Erythroblast (primary cell): Measurements from ENCODE around the gene ZSWIM7.

Experiments used
- GATA1 ChIP-seq: IDR thresholded peaks from 2 replicates; pipeline ENCODE4 v1.6.1; 2011; ENCODE audit warnings: low read depth, mild to moderate bottlenecking, control low read depth, low read length, moderate library complexity
- POLR2A ChIP-seq: IDR thresholded peaks from 2 replicates; pipeline ENCODE4 v1.6.1; 2011; ENCODE audit warnings: mild to moderate bottlenecking, low read length

- no peak for TF ChIP-seq POLR2A
- no peak for TF ChIP-seq GATA1
Observed at GRCh38 chr17:16023881-16024280, 24.4 kb upstream of the ZSWIM7 start.
